Activated CD4-positive, alpha-beta T cell treated with anti-CD3 and anti-CD28 coated beads for 1 hour (primary cell): ENCODE results near the gene VAV3.

Experiments used
- DNase-seq: peaks from one replicate; pipeline ENCODE4 v3.0.0-alpha.2; 2020

VAV3 gene

DNA sequence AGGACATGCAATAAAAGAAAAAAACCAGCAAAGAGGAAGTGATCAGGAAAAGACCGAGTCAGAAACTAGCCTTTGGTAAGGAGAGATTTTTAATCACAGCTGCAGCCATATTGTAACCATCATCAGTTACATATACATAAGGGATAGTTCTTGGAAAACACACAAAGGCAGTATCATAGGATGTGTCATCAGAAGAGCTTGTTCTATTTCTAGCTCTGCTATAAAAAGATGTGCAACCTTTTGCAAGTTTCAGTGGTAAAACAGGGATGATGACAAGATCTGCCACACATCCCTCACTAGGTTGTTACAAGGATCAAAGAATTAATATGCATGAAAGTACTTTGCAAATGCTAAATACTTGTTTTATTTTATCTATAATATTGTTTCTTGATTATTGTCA lies 342.0 kb downstream of the VAV3 start:
- no peak for DNase-seq

DNA sequence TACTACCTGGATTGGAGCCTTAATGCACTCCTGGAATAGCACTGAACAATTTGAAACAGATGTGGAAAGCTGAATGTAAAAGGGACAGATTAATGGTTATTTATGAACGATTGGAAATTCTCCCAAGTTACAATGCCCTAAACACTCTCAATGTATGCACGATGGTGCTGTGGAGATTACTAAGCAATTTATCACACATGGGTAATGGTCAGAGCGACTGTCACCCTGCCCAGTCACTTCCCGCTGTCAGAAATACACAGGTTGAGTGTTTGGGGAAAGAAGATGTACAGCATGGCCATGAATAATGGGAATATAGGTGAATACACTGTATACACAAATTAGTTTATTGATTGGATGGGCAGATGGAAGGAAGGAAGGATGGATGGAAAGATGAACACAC lies 342.4 kb downstream of the VAV3 start:
- no peak for DNase-seq

DNA sequence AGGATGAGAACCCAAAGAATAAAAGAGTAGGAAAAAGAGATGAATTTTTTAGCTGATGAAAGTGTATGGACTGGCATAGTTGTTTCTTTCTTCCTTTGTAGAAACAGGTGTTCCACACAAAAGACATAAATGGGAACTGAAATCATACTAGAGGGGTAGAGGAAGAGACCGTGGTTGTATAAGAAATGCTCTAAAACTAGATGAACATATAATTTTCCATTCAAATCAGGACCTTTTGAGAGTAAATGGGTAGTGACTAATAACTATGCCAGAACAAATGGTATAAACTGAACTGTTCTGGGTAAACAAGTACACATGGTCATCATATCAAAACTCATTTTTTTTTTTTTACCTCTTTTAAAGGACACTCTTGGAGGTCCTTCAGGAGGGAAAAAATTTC lies 344.2 kb downstream of the VAV3 start:
- no peak for DNase-seq

DNA sequence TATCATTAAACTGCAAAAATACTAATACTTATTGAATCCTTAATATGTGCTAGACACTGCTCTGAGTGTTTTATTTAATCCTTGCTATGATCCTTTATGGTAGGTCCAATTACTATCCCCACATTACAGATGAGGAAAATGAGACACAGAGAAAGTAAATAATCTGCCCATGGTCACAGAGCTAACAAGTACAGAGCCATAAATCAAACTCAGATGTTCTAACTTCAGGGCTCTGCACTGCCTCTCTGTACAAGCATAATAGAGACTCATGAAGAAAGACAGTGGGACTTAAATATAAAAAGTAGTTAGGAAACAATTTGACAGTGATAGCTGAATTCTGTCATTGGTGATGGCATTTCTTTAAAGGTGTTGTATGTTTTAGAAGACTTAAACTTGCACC lies 346.4 kb downstream of the VAV3 start:
- DNase-seq, result no peak

DNA sequence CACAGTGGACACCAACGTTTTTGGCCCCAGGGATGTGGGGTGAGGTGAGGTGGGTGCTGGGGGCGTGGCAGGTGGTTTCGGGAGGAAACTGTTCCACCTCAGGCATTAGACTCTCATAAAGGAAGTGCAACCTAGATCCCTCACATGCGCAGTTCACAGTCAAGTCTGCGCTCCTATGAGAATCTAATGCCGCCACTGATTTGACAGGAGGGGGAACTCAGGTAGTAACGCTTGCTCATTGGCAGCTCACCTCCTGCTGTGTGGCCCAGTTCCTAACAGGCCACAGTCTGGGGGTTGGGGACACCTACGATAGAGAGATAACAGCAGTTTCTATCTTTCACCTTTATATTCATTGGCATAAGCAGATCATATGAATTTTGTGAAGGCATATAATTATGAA lies 347.1 kb downstream of the VAV3 start:
- DNase-seq, result no peak

DNA sequence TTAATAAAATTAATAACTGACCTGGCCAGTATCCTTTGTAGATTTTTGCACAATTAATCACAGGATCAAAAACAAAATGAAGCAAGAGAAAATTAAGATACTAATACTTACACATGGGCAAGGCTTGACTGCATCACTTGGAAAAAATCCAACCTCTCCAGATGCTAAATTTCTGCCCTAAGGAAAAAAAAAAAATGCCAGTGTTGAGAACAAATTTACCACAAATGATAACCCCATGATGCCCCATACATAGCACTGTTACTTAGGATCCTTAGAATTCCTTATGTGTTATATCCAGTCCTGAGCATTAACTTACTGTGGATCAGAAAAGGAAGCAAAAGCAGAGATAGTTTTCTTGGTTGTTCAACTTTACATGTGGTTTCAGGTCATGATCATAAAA lies 347.5 kb downstream of the VAV3 start:
- no peak for DNase-seq

DNA sequence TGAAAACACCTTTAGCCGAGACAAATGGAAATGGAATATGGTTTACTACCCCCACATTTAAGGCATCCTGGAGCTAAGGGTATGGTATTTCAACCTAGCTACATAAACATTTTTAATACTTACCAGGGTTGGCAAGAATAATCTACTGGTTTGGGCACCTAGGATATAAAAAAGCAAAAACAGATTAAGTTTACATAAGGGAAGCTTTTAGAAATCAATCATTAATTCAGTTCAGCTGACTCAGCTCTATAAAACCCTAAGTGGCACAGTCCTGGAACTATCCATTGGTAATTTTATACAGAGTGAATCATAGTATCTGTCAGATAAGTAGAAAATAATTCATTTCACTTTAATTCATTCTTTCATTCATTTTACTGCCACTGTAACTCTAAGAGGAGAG lies 355.2 kb downstream of the VAV3 start:
- no peak for DNase-seq

DNA sequence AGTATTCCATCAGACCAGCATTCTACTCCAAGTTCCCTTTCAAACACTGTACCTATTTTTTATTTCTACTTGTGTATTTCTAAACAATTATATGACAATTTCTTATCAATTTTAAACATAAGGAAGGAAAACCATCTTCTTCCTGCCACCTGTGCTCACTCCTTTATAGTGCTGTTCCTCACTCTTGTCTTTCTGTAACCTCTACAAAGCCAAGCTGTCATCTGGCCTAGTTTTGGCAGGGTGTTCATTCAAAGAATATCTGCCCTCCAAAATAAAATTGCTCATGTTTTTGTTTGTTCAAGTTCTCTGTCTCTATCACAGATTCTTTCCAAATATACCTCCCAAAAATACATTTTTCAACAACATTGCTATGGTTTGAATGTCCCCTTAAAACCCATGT lies 360.2 kb downstream of the VAV3 start:
- no peak for DNase-seq

DNA sequence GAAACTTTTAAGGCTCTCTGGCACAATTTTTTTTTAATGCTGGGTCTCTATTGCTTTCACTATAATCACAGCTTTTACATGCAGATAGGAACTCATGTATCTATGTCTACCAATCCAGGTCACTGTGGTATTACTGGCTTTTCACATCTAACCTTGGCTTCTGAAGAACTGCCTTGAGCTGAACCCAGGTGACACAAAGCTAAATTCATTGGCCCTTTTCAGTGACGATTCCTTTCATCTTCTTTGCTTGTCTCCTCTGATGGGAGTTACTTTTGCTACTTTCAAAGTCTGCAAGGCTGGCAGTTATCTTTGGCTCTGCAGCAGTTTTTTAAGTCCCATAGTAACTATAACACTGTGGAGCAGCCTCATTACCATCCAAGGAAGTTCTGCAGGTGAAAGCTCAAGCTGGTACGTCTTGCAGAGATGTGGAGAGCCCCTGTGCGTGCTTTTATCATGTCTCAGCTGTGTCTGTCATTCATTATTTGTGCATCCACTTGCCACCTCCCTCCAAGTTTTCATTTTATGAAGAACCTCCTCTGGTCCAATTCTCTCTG lies 364.3 kb downstream of the VAV3 start:
- DNase-seq, result no peak

DNA sequence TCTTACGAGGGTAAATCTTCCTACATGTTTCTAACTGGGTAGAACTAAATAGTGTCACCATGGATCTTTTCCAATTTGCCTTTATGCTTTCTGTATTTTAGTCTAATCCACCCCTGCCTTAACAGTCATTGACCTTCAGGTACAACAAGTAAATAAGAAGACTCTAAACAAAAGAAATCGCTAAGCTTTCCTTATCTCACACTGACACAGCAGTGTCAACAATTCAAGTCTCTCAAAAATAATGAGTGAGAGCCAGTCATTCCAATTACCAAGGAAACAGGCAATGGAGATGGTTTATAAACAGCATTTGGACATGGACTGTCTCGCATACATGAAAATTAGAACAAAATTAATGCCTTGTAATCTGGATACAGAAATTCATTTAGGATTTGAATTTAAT lies 365.8 kb downstream of the VAV3 start:
- DNase-seq, result no peak

DNA sequence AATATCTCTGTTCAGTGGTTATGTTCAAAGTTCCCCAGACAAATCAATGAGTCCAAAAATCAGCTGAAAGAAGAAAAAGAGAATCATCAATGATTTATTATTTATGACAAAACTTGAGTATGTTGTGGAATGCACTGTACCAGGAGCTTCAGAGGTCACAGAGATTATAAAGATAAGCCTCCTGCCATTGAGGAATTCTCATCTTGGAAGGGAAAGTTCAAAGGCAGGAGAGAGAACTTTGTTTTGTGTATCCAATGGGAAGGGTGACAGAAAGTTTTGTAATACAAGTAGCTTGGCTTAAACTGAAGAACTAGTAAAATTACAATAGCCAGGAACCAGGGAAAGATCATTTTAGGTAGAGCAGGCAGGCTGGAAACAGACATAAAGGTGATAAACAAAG lies 367.7 kb downstream of the VAV3 start:
- DNase-seq, result no peak

DNA sequence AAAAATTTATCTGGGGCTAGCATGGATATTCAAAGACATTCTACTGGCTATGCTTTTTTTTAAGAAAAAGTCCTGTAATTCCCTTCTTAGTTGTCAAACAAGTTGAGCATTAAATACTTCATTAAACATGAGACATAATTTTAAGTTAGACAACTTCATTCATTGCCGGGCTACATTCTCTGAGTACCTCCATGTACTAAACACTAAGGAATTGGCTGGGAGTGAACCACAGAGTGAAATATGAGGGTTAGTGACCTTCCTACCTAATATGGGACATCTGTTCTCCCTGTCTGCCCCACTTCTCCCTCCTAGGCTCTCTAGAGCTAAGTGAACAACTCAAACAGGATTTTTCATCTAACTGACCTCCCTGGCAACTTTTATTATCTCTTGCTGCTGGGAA lies 370.4 kb downstream of the VAV3 start:
- DNase-seq, result no peak

DNA sequence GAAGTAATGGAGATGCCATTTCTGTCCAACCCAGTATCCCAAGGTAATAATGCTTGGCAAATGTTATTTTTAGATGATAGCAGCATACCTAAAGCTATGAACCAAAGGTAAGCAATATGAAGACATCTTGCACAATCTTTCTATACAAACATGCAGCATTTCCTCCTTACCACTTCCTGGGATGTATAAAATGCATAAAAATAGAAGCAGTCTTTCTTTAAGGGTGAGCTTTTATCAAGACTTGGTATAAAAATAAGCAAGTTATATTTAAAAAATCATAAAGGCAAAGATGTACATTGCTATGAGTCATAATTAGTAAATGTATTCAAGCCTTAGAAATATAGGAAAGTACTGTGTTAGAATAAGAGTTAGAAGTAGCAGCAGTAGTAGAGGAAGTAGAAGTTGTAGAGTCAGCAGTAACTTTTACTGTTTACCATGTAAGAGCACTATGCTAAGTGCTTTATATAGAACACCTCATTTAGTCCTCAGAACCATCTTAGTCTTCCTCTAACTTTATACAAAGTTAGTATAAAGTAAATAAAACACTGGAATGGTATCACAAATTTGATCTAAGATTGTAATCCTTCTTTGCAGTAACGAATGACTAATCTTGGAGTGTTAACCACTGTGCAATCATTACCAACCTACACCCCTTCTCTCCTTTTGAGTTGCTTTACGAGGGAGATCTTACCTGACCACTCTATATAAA lies 371.3 kb downstream of the VAV3 start:
- DNase-seq, result no peak

DNA sequence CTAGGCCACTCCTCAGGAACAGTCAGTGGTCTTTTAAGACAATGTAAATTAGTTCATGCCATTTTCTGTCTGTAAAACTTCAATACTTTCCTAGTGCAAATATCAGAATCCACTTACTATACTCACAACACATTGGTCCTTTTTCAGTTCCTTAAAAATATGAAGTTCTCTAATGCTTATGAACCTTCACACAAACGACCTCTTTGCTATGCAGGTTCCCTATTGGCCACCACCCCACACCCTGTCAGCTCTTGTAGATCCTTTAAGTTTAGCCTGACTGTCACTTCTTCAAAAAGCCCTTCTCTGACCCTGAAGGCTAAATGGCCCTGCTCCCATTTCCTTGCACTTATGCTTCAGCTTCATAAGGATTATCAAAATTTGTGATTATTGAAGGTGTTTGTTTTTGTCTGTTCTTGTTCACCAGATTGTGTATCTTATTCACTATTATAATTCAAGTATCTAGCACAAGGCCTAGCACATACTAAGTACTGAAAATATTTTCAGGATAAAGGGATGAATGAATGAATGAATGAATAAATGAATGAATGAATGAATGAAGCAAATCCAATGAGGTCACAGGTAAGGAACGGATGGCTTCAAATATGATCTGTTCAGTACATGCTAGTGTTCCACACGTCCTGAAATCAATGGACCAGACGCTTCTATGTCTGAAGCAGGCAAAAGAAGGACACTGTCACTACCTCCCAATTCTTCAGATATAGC lies 373.9 kb downstream of the VAV3 start:
- DNase-seq, result no peak

DNA sequence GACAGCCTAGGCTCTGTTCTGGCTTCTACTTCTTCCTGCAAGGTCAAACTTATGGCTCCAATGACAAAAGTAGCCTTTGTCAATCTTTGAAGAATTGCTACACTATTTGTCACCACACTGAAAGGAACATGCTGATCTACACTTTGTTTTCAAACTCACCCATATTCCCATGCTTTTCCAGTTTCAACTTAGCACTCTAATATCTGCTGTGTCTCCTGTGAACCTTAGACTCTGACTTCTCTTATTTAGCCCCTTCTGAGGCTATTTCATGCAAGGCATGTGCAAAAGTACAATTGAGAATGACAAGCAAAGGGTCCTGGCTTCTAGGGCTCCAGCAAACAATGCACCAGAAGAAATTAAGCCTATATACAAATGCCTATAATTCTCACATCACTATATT lies 374.9 kb downstream of the VAV3 start:
- DNase-seq, result no peak

DNA sequence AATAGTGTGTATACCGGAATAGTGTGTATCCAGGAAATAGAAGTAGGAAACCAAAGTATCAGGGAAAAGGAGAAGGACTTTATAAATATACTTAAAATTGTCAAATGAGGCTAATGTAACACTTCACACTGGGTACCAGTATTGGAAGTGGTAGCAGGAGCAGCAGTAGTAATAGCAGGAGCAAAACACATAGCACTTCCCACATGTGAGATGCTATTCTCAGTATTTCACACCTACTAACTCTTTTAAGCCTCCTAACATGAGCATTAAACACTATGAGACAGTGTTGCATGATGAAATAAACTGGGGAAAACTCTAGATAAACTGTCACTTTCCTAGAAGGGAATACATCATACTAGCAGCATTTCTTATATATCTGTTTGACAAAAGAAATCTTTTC lies 376.7 kb downstream of the VAV3 start:
- no peak for DNase-seq

DNA sequence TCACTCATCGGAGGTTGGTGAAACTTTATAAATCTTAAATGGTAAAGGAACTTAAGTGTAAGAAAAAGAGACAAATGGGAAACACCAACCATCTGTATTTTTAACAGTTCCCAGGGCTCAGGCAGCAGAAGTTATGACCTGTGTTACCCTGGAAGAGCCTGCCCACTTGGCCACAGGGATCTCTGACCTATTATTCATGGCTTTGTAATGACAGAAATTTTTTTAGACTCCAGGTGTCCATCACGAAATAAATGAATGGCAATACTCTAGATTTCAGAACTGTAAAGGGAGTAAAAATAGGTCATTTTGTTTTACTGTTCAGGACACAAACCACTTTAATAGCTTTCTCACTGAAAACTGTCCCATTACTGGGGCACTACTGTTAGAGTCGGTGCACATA lies 389.8 kb downstream of the VAV3 start:
- no peak for DNase-seq

DNA sequence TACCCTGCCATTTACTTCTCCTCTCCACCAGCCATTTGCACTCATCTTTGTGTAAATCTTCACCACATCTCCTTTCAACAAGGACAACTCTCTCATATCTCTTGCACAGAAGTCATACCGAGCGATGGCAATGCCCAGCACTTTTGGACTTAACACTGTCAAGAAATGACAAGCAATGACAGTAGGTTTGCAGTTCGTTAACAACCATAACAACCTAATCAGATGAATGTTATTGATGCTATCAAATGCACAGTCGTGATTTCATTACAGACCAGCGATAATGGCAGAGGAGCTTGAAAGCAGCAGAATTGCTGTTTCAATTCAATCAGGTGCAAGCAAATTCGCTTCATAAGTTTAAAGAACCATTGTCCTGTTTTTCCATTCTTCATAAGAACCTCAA lies 390.9 kb downstream of the VAV3 start:
- DNase-seq, result no peak

DNA sequence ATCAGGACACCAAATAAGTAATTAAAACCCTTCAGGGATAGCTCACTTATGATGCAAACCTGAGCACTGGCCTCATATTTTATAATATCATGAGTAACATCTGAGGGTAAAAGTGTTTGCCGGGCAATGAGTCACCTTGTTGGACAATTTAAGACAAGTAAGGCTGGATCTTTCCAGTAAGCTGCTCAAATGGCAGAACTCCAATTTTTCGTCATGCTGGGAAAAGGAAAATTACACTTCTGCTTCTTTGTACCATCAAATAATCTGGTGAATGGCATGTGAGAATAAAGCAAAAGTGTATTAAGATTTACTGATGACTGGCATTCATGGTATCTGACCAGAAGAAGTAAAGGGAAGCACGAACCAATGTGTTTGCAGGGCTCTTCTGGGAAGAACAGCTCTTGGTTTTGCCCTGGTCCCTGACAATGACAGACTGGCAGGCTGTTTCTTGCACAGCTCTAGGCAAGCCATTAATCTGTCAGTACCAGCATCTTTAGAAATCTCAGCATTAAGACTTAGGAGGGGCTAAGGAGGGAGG lies 392.2 kb downstream of the VAV3 start:
- DNase-seq, result no peak

DNA sequence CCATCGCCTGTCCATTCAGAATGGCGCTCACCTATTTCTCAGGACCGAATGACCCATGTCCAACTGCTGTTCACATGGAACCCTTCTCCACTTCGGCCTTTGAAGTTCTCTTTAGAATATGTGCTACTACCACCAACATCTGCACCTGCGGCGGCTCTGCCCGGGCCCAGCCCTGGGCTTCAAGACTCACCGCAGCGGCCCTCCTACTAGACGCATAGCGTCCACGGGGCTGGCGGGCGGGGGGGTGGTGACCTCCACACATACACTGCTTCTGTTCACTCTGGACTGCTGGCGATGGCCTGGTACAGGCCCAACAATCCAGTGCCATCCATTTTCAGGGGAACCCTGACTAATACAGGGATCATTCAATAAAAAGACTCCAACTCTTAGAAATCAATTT lies 394.2 kb downstream of the VAV3 start:
- no peak for DNase-seq

DNA sequence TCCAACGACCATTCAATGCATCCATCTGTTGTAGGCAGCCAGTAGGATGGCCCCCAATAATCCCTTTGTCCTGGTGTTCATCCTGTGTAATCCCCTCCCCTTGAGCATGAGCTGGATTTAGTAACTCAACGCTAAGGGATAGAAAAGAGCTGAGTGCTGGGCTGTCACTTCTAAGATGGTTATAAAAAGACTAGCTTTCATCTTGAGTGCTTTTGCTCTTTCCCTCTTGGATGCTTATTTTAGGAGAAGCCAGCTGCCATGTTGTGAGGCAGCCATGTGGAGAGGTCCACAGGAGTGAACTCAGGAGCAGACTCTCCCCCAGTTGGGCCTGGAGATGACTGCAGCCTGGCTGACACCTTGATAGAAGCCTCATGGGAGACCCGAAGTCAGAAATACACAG lies 401.5 kb downstream of the VAV3 start:
- DNase-seq, result no peak

DNA sequence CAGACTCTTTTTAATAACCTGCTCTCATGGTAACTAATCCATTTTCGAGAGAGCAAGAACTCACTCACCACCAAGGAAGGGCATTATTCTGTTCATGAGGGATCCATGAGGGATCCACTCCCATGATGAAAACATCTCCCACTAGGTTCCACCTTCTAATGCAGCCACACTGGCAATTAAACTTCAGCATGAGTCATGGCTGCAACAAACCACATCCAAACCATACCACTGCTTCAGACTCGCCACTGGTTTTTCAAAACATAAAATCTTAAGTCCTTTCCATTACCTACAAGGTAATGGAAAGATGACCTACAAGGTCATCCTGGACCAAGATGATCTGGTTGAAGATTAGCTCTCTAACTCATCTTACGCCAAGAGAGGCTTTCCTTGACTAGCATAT lies 405.1 kb downstream of the VAV3 start:
- no peak for DNase-seq

DNA sequence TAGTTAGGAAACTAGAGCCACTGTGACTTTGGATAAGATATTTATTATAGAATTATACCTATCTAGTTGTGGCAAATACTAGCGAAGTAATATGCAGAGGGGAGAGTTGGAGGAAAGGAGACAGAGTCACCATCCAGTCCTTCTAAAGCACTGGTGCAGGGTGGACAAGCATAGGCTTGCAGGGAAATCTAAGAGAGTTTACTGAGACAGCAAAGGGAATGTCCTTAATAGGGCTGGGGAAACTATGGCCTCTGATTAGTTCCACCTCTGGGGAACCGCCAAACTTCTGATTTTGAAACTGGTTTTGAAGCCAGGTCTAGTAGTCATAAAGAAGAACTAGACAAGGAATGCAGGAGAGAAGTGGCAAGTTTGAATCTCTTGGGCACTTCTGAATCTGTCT lies 407.9 kb downstream of the VAV3 start:
- no peak for DNase-seq

DNA sequence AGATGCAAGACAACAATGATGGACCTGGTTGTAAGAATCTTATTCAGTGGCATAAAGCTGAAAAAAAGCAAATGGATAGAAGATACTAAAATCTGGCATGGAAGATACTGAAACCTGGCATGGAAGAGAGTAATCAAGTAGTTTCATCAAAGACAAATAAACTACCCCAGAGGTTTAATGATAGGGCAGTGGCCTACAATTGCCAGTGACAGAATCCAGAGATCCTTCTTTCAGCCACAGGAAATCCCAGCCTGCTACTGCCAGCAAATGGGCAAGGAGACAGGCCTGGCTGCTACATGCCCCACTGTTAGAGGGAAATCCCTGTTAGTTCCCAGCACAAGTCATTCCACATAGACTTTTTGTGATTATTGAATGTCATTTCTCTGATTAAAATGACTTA lies 409.4 kb downstream of the VAV3 start:
- no peak for DNase-seq

DNA sequence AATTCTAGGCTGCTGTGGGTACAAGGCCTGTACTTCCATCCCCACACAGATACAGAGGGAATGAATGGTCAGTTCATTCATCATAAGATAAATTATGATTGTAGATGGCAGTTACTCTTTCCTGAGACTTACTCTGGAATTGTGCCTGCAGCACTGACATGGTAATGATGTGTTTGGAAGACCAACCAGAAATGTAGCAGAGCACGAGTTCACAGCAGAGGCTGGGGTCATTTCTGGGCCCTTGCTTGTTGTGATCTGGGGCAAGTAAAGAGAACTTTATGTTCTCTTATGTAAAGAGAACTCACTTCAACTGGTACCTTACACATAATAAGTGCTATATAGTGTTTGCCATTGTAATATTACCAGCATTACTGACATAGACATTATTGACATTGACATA lies 412.2 kb downstream of the VAV3 start:
- no peak for DNase-seq
